ENCODE results near the gene SLC50A1.

The SLC50A1 gene

GRCh38 chr1:155170806-155171205 lies 35.2 kb downstream of the SLC50A1 start:
- no peak for DNase-seq (ENCODE audit: low read depth)

- DNase-seq (ENCODE audit: low read depth) = no peak
Observed at GRCh38 chr1:155171836-155172731, 36.4 kb downstream of the SLC50A1 start.

- DNase-seq (ENCODE audit: low read depth) = peak; percentile 93
Observed at GRCh38 chr1:155172732-155173477, 37.3 kb downstream of the SLC50A1 start, which contains the start of gene KRTCAP2. TSS of gene KRTCAP2 (minus strand) at chr1:155173304. CDS start at chr1:155173224, 80 bp downstream.

GRCh38 chr1:155173478-155174323 lies 38.0 kb downstream of the SLC50A1 start, which contains the start of gene TRIM46:
TSS of gene TRIM46 (plus strand) at chr1:155173849. CDS start at chr1:155173967, 118 bp downstream.
- no peak for DNase-seq (ENCODE audit: low read depth)

GRCh38 chr1:155174324-155175280 lies 39.0 kb downstream of the SLC50A1 start:
- no peak for DNase-seq (ENCODE audit: low read depth)

GRCh38 chr1:155175281-155175926 lies 39.8 kb downstream of the SLC50A1 start:
- no peak for DNase-seq (ENCODE audit: low read depth)

GRCh38 chr1:155175927-155176371 lies 40.3 kb downstream of the SLC50A1 start:
- no peak for DNase-seq (ENCODE audit: low read depth)

- DNase-seq (ENCODE audit: low read depth) = peak; percentile 68
Observed at GRCh38 chr1:155176544-155177071, 41.0 kb downstream of the SLC50A1 start.

GRCh38 chr1:155177192-155177917 lies 41.7 kb downstream of the SLC50A1 start:
- no peak for DNase-seq (ENCODE audit: low read depth)

GRCh38 chr1:155177918-155178281 lies 42.2 kb downstream of the SLC50A1 start:
- DNase-seq (ENCODE audit: low read depth) = no peak

GRCh38 chr1:155178441-155179111 lies 42.9 kb downstream of the SLC50A1 start:
- no peak for DNase-seq (ENCODE audit: low read depth)

- DNase-seq (ENCODE audit: low read depth) = no peak
Observed at GRCh38 chr1:155179112-155180031, 43.7 kb downstream of the SLC50A1 start.

- DNase-seq (ENCODE audit: low read depth) = no peak
Observed at GRCh38 chr1:155181371-155182051, 45.9 kb downstream of the SLC50A1 start.

- no peak for DNase-seq (ENCODE audit: low read depth)
Observed at GRCh38 chr1:155182052-155182550, 46.4 kb downstream of the SLC50A1 start.

- DNase-seq (ENCODE audit: low read depth) = no peak
Observed at GRCh38 chr1:155183775-155184221, 48.1 kb downstream of the SLC50A1 start.

GRCh38 chr1:155184351-155184811 lies 48.7 kb downstream of the SLC50A1 start:
- no peak for DNase-seq (ENCODE audit: low read depth)

All from CMK (cell line).